ENCODE measurements around the gene MYLK4.
"Not testable (repeated sequence)": the region's sequence is repeated elsewhere in the genome, so short reads cannot be mapped to it uniquely, and the experiment has no call there.

The MYLK4 gene

DNA sequence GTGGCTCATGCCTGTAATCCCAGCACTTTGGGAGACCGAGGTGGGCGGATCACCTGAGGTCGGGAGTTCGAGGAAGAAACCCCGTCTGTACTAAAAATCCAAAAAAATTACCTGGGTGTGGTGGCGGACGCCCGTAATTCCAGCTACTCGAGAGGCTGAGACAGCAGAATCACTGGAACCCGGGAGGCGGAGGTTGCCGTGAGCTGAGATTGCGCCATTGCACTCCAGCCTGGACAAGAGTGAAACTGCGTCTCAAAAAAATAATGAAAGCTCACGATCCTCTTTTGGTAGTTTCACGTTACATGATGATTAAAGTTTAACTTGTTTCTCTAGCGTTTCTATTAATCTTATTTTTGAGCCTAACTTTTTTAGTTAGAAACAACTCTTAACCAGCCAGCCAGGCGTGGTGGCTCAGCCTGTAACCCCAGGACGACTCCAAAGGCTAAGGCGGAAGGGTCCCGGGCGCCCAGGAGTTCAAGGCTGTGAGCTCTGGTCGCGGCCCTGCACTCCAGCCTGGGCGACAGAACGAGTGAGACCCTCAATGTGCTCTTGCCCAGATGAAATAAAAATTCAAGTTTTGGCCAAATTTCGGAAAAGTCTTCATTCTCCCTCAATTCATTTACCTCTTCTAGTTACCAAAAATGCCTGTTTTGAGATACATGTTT lies 13.3 kb upstream of the MYLK4 start:
- no peak for TF ChIP-seq ZFX (IDR thresholded peaks at IDR 0.05; ENCODE audit: borderline replicate concordance)
- TF ChIP-seq, protein P1, sequence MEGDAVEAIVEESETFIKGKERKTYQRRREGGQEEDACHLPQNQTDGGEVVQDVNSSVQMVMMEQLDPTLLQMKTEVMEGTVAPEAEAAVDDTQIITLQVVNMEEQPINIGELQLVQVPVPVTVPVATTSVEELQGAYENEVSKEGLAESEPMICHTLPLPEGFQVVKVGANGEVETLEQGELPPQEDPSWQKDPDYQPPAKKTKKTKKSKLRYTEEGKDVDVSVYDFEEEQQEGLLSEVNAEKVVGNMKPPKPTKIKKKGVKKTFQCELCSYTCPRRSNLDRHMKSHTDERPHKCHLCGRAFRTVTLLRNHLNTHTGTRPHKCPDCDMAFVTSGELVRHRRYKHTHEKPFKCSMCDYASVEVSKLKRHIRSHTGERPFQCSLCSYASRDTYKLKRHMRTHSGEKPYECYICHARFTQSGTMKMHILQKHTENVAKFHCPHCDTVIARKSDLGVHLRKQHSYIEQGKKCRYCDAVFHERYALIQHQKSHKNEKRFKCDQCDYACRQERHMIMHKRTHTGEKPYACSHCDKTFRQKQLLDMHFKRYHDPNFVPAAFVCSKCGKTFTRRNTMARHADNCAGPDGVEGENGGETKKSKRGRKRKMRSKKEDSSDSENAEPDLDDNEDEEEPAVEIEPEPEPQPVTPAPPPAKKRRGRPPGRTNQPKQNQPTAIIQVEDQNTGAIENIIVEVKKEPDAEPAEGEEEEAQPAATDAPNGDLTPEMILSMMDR (IDR thresholded peaks at IDR 0.05): peak; percentile 35
- H3K27ac ChIP-seq: peak overlapping the region; percentile 88

DNA sequence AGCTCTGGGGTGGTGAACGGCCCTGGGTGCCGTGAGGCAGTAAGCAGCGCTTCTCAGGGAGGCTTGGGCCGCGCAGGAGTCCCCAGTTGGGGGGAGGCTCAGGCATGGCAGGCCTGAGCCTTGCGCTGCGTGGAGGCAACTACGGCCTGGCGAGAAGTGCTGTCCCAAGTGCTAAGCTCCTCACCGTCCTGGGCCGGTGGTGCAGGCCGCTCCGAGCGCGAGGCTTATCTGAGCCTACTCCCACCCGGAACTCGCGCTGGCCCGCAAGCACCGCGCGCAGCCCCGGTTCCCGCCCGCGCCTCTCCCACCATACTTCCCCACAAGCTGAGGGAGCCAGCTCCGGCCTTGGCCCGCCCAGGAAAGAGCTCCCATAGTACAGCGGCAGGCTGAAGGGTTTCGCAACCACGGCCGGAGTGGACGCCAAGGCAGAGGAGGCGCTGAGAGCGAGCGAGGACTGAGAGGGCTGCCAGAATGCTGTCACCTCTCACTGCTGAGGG lies 12.7 kb upstream of the MYLK4 start:
- no peak for TF ChIP-seq ZFX (IDR thresholded peaks at IDR 0.05; ENCODE audit: borderline replicate concordance)
- TF ChIP-seq, protein P1 (IDR thresholded peaks at IDR 0.05): no peak
- peak overlapping the region; percentile 88 for H3K27ac ChIP-seq

DNA sequence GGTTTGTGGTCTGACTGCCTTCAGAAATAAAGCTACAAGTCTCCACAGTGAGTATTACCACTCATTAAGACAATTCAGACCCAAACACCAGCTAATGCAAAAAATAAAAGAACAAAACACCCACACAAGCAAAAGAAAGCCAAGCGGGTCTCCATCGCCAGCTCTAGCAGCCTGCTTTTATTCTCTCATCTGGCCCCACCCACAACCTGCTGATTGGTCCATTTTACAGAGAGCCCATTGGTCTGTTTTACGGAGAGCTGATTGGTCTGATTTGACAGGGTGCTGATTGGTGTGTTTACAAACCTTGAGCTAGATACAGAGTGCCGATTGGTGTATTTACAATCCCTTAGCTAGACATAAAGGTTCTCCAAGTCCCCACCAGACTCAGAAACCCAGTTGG lies 12.1 kb upstream of the MYLK4 start:
- H3K27ac ChIP-seq: not testable (repeated sequence)

DNA sequence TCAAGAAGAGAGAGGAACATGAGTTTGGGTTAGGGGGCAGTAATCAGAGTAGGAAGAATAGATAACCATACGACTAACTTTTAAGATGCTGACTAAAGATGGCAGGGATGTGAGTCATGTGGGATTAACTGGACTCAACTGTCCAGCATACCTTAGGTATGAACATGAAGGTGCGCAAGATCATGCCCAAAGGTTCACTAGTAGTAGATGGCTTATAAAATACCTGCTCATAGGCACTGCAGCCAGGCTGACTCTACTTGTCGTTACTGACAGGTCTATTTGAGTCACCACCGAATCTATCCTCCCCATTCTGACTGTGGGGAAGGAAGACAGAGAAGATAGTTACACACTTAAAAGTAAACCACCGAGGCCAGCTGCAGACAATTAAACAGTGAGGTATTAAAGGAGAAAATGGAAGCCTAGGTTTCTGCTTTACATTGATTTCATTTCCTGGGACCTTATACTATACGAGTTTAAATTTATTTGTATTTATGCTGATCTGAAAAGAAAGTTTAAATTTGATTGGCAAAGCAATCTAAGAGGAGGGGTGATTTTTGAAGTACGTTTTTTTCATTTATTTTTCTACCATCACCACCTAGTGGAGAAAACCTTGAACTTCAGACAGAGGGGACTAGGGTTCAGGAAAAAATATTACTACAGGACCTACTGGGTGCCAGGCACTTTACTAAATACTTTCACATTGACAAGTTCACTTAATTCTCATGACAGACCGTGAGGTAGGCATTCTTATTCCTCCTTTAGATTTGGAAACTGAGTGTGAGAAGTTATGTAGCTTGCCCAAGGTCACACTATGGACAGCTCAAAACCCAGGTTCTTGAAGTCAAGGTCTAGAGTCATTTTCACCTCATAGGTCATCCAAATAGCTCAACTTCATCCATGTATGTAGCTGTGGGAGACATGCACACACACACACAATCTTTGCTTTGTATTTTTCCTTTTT lies 10.4 kb upstream of the MYLK4 start:
- no peak for TF ChIP-seq ZFX (IDR thresholded peaks at IDR 0.05; ENCODE audit: borderline replicate concordance)
- TF ChIP-seq, protein P1 (IDR thresholded peaks at IDR 0.05): peak; percentile 27

DNA sequence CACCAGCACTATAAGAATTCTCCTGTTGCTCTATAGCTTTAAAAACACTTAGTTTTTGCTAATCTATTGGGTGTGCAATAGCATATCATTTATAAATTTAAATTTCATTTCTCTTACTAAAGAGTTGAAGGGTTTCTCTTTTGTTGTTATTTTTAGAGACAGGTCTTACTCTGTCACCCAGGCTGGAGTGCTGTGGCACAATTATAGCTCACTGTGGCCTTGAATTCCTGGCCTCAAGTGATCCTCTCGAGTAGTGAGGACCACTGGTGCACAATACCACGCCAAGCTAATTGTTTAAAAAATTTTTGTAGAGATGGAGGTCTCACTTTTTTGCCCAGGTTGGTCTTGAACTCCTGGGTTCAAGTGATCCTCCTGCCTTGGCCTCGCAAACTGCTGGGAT lies 8.3 kb upstream of the MYLK4 start:
- TF ChIP-seq ZFX (IDR thresholded peaks at IDR 0.05; ENCODE audit: borderline replicate concordance): no peak
- TF ChIP-seq, protein P1 (IDR thresholded peaks at IDR 0.05): no peak
- no peak overlapping the region for H3K27ac ChIP-seq

More for the DNA sequence above, 10.4 kb upstream of the MYLK4 start:
- H3K27ac ChIP-seq: no peak overlapping the region

DNA sequence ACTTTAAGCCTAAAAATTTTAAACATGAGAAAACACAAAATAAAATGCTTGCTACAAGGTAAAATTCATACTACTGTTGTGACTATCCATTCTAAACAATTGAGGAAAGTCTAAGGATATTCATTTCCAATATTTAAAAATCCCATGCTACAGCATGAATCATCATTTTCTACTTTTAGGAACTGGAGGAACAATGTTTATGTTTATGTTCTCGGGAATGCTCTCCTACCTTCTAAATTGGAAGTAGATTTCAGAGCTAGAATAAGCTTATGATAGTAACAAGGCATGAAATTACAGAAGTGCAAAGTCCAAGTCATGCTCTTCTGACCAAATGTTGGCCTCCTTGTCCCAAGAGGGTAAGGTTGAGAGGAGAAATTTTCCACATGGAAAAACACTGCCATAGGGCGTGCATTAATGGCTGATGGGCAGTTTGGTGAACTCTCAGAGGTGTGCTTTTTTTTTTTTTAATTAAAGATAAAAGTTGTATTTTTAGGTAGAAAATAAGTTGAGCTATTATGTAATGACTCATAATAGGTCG lies 6.0 kb upstream of the MYLK4 start:
- TF ChIP-seq, protein P1 (IDR thresholded peaks at IDR 0.05): no peak
- no peak for TF ChIP-seq ZFX (IDR thresholded peaks at IDR 0.05; ENCODE audit: borderline replicate concordance)
- H3K27ac ChIP-seq: no peak overlapping the region

DNA sequence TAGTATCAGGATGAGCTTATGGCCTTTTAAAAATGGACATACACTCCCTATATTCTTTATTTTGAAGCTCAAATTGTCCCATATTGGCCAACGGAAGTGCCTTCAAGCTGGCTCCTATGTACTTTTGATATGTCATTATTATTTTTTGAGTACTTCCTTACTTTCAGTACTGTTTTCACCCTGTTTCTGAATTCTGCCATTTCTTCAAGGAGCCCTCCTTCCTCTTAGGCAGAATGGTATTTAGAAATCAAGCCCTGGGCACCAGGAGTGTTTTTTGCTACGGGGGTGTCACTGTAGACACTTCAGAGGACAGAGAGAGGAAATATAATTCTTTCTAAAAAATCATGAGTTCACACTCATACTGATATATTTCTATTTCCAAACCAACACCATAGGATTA lies 5.5 kb upstream of the MYLK4 start:
- H3K27ac ChIP-seq: no peak overlapping the region
- no peak for TF ChIP-seq ZFX (IDR thresholded peaks at IDR 0.05; ENCODE audit: borderline replicate concordance)
- TF ChIP-seq, protein P1 (IDR thresholded peaks at IDR 0.05): no peak
